HG03558 (cell line): Measurements from ENCODE around the gene RASSF3.
A peak's percentile ranks its signal among the peaks of the same experiment; 100 is the strongest.
"Not testable (repeated sequence)": the region's sequence is repeated elsewhere in the genome, so short reads cannot be mapped to it uniquely, and the experiment has no call there.

Experiments
- ATAC-seq: cut with Tn5 transposase; IDR thresholded peaks from one replicate; pipeline ENCODE4 v1.9.1; 2021; ENCODE audit warnings: moderate number of reproducible peaks; ENCODE audit not compliant: unreplicated experiment; ENCODE audit errors: extremely low read depth

RASSF3 gene

DNA sequence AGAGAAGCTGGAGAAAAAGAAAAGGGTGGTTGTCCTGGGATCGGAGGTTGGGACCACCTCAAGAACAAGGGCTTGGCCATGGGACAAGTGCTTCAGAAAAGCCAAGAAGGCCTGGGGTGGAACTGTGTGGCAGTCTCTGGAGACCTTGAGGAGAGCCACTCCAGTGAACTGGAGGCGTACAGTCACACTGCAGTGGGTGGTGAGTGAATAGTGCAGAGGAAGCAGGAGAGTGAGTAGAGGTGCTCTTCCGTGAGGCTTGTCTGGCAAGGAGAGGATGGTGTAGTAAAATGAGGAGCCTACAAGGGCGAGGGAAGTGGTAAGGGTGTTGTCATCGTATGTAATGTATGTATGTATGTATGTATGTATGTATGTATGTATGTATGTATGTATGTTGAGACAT, 20.9 kb downstream of the RASSF3 start:
- no peak for ATAC-seq

DNA sequence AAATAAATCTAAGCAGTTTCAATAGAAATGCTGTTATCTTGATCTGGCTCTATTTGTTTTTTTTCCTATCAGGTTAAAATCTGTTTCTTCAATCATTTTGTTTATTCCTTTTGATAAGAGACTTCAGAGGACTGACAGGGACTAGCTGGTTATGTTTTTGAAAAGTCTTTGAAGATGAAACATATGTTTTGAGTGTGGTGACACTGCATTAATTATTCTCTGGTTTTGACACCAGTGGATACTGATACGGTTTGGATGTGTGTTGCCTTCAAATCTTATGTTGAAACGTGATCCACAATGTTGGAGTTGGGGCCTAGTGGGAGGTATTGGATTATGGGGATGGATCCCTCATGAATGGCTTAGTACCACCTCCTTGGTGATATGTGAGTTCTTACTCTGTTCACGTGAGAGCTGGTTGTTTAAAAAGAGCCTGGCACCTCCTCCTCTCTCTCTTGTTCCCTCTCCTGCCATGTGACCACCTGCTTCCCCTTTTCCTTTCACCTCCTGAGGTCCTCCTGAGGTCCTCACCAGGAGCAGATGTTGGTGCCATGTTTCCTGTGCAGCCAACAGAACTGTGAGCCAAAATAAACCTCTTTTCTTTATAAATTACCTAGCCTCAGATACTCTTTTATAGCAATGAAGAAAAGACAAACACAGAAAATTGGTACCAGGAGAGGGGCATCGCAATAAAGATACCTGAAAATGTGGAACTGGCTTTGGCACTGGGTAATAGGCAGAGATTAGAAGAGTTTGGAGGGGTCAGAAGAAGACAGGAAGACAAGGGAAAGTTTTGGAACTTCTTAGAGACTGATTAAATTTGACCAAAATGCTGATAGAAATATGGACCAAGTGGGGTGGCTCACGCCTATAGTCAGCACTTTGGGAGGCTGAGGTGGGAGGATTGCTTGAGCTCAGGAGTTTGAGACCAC, 23.0 kb downstream of the RASSF3 start:
- ATAC-seq: no peak

GRCh38 chr12:64633940-64634337, 23.6 kb downstream of the RASSF3 start:
- no peak for ATAC-seq

DNA sequence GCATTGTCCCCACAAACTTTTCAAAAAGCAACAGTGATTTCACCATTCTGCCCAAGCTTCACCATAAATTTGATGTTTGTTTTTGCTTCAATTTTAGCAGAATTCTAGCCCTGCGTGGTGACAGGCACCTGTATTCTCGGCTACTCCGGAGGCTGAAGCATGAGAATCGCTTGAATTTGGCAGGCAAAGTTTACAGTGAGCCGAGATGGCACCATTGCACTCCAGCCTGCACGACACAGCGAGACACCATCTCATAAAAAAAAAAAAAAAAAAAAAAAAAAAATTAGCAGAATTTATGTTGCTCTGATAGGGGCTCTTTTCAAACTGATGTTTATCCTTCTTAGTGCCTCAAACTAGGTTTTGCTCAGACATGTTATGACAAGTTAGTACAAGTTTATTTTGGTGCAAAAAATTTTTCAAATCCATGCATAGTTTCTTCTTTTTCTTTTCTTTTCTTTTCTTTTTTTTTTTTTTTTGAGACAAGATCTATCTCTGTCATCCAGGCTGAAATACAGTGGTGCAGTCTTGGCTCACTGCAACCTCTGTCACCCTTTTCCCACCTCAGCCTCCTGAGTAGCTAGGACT, 24.3 kb downstream of the RASSF3 start:
- ATAC-seq: no peak

DNA sequence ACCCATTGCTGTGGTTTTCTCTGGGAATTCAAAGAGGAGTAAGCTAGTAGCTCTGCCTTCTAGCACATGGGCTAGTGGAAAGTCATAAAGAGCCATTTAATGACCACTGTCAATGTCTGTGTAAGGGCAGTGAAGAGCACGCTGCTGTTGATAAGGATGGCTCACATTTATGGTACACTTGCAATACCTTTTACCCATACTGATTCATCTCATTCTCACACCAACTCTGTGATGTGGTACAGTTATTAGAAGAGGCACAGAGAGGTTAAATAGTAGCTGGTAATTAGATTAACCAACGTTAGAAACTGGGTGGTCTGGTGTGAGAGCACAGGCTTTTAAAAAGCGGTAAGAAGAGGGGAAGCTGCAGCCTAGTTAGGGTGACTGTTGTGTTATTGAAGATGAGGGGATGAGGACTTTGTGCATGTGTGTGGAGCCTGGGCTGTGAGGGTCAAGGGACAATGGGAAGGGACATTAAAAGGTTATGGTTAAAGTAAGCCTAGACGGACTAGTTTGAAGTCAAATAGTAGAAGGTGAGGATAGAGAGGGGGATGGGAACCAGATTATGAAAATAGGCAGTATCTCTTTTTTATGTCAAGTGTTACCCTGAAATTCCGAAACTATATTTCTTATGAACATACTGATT, 25.2 kb downstream of the RASSF3 start:
- no peak for ATAC-seq

DNA sequence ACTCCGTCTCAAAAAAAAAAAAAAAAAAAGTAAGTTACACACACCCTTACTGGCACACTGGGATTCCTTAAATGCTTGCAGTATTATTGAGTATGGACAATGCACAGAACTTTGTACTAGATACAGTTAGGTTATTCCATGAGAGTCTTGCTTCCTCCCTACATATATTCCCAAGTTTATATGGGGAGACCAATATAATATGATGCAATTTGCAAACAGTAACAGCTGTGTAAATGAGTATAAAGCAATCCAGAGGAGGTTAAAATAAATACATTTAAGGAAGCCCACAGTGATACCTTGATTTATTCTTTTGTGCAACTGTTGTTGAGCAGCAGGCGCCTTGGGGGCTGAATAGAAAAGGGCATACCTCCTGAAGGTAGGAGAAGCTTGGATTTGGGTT, 26.6 kb downstream of the RASSF3 start:
- no peak for ATAC-seq

GRCh38 chr12:64639466-64639865, 29.2 kb downstream of the RASSF3 start:
- no peak for ATAC-seq

GRCh38 chr12:64646318-64646717, 36.0 kb downstream of the RASSF3 start:
- no peak for ATAC-seq

DNA sequence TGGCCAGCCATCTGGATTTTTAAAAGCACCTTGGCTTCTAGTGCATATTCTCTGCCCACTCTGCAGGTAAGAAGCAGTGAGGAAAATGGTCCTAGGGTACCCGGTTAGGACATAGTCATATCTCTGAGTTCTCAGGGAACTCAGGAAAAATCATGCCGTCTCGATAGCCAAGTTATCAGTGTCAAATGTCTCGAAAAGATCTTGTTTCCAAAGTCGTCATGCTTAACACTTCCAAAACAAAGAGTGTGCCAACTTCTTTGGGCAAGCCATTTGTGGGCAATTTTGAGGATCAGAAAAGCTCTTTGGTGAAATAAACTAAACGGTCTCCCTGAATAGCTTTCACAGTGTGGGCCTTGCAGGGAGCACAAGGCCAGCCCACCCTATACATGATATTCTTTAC, 39.2 kb downstream of the RASSF3 start:
- ATAC-seq: no peak

DNA sequence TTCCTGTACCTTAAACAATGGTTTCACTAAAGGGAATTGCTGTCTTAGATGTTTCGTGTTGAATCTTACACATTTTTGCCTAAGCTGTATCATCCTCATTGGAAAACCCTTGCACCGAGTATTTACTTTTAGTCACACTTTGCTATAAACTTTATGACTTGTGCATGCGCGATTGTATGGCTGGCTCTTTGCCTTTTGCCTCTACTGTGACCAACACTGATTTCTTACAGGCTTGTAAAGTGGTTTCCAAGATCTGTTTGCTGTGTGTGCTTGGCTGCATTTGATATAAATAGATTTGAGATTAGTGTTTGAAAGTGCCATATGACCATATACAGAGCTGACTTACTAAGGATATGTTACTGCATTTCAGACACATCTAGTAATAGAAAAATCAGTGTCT, 40.5 kb downstream of the RASSF3 start:
- no peak for ATAC-seq

GRCh38 chr12:64652346-64652745, 42.1 kb downstream of the RASSF3 start:
- ATAC-seq: no peak

GRCh38 chr12:64653123-64653522, 42.8 kb downstream of the RASSF3 start:
- ATAC-seq: no peak

GRCh38 chr12:64653907-64654306, 43.6 kb downstream of the RASSF3 start:
- not testable (repeated sequence) for ATAC-seq

DNA sequence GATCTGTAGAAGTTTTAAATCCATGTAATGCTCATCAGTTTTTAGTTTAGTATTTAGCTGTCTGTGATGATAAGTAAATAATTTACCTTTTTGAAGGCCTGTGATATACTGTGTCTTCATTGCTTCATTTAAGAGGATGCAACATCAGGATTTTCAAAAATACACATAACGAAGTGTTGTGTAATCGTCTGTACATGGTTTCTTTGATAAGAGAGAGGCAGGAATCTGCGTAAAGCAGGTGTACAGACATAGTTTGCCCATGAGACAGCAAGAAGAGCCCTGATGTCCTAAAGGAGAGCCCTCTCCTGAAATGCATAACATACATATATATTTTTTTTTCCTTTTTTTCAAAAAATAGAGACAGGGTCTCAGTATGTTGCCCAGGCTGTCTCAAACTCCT, 44.8 kb downstream of the RASSF3 start:
- no peak for ATAC-seq

GRCh38 chr12:64656429-64656828, 46.1 kb downstream of the RASSF3 start:
- ATAC-seq: no peak

- no peak for ATAC-seq
Observed at GRCh38 chr12:64658892-64659481, 48.7 kb downstream of the RASSF3 start.

DNA sequence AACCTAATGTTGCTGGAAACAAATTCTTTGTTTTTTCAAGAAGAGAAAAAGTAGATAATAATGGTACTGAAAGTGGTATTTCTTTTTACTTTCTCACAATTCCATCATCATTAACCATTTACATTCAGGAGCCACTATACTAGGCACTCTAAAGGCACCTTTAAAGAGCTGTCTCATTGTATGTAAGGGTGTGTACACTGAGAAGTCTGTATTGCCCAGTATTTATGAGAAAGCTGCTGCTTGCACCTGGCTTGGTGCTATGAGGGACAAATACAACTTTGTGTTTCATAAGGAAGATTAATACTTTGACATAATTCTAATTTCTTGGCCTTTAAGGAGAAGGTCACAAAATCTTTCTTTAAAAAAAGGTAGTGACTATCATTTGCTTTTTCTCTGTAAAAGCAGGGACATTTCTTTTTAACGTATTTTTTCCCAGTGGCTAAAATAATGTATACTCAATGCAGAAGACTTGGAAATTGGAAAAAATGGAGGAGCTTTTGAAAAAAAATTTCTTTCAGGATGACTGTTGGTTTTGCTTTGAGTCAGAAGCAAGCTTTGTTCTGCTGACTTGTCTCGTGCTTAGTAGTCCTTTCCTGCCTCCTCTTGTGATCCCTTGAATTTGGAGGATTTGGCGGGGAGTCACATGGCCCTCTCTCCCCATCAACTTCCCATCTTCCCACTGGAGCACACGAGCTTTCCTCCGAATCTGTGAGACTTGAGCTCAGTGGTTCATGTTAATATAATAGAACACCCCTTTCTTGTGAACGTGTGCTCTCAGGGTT, 50.1 kb downstream of the RASSF3 start:
- peak; percentile 61 for ATAC-seq

GRCh38 chr12:64663015-64663414, 52.7 kb downstream of the RASSF3 start:
- no peak for ATAC-seq

DNA sequence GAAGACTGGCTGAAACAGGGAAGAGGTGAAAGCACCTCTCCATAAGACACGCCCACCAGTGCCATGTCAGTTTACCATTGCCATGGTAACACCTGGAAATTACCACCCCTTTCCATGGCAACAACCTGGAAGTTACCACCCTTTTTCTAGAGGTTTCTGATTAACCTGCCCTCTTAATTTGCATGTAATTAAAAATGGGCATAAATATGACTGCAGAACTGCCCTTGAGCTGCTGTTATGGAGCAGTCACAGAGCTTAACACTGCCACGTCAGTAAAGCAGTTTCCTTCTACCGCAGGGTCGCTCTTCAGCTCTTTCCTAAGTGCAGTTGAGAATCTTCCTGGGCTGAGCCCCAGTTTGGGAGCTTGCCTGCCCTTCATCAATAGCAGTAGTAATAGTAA, 55.2 kb downstream of the RASSF3 start:
- peak; percentile 23 for ATAC-seq
